ENCODE results near the gene GIPC1. TPM values are rescaled to one million over a fixed set of nuclear protein-coding genes. Genes with fewer than 3 reads are reported as not detected.

Gene GIPC1
- total and polyA plus RNA-seq, 9 of the 15 experiments (the other 6 are each of a cell fraction or from before 2014, with no cell fraction given), result 0.49 to 54.7 (median 24.8) TPM

GRCh38 chr19:14514215-14514863, 18.4 kb upstream of the GIPC1 start:
- CTCF ChIA-PET (ENCODE audit: low intra/inter-chr PET ratio), result no interaction called here
- Histone ChIP-seq H3K9me1 (ENCODE audit: control insufficient read depth, insufficient read depth, low read length) (no peaks in the 10 kb centered on the region), H3K9me3 (replicated peaks; ENCODE audit: control insufficient read depth, insufficient read depth, low read depth, low read length) (no peaks in the 10 kb centered on the region), H4K20me1 (replicated peaks; ENCODE audit: control insufficient read depth, insufficient read depth, low read length) (peaks cover 26% of the 10 kb centered on the region), H3K36me3 (ENCODE audit: control insufficient read depth, insufficient read depth, low read length) (peaks cover 38% of the 10 kb centered on the region), H3K4me2 (ENCODE audit: insufficient read depth, low read length) (peak overlapping the region; percentile 28), H3K9ac (ENCODE audit: insufficient read depth in 1 of 2, low read depth in 2 of 2, low read length in 2 of 2) (peak overlapping the region in 1 of 2 experiments; percentile 72; a peak in 2 of 4 replicates), H3K27me3 (ENCODE audit: control insufficient read depth in 2 of 2, insufficient read depth in 2 of 2, low read length in 2 of 2) (no peaks in the 10 kb centered on the region), H2AFZ (ENCODE audit: low read depth, low read length) (no peak overlapping the region), H3K79me2 (ENCODE audit: control insufficient read depth, insufficient read depth, low read length) (peaks cover 45% of the 10 kb centered on the region), H3K27ac (ENCODE audit: extremely low read depth, low read depth, low read length) (peak overlapping the region; percentile 6; the same call in 1 of the 3 replicates), H3K4me1 (replicated peaks in 1 of 2; ENCODE audit: control insufficient read depth in 2 of 2, insufficient read depth in 2 of 2, low read length in 2 of 2) (peaks cover 50 to 57% of the 10 kb centered on the region in 2 experiments), H3K4me3 (no peak overlapping the region)
- TF ChIP-seq POLR2AphosphoS2 (IDR thresholded peaks at IDR 0.05; ENCODE audit: low read length), result peak; percentile 29; the same call in 1 of the 2 replicates
- peak in 1 of 2 experiments; percentile 38; a peak in 1 of 4 replicates for TF ChIP-seq ETV6 (IDR thresholded peaks at IDR 0.05; ENCODE audit: borderline replicate concordance in 1 of 2, low read depth in 2 of 2, low read length in 1 of 2)
- TF ChIP-seq ETV6 (CRISPR knock-in tag; IDR thresholded peaks at IDR 0.05; ENCODE audit: borderline replicate concordance), result no peak
- peak; percentile 29; the same call in 1 of the 2 replicates for TF ChIP-seq POLR2A (conservative IDR thresholded peaks at IDR 0.05)
- no peak for TF ChIP-seq MAFG (tag; conservative IDR thresholded peaks at IDR 0.05)
- peak; percentile 17; the same call in 1 of the 2 replicates for TF ChIP-seq PML (IDR thresholded peaks at IDR 0.05; ENCODE audit: low read length)
- no peak for TF ChIP-seq NFXL1 (CRISPR knock-in tag; IDR thresholded peaks at IDR 0.05)
- peak; percentile 47; the same call in 1 of the 2 replicates for TF ChIP-seq CXXC5 (CRISPR knock-in tag; IDR thresholded peaks at IDR 0.05)
- TF ChIP-seq, protein P1, sequence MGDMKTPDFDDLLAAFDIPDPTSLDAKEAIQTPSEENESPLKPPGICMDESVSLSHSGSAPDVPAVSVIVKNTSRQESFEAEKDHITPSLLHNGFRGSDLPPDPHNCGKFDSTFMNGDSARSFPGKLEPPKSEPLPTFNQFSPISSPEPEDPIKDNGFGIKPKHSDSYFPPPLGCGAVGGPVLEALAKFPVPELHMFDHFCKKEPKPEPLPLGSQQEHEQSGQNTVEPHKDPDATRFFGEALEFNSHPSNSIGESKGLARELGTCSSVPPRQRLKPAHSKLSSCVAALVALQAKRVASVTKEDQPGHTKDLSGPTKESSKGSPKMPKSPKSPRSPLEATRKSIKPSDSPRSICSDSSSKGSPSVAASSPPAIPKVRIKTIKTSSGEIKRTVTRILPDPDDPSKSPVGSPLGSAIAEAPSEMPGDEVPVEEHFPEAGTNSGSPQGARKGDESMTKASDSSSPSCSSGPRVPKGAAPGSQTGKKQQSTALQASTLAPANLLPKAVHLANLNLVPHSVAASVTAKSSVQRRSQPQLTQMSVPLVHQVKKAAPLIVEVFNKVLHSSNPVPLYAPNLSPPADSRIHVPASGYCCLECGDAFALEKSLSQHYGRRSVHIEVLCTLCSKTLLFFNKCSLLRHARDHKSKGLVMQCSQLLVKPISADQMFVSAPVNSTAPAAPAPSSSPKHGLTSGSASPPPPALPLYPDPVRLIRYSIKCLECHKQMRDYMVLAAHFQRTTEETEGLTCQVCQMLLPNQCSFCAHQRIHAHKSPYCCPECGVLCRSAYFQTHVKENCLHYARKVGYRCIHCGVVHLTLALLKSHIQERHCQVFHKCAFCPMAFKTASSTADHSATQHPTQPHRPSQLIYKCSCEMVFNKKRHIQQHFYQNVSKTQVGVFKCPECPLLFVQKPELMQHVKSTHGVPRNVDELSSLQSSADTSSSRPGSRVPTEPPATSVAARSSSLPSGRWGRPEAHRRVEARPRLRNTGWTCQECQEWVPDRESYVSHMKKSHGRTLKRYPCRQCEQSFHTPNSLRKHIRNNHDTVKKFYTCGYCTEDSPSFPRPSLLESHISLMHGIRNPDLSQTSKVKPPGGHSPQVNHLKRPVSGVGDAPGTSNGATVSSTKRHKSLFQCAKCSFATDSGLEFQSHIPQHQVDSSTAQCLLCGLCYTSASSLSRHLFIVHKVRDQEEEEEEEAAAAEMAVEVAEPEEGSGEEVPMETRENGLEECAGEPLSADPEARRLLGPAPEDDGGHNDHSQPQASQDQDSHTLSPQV (IDR thresholded peaks at IDR 0.05), result peak; percentile 21; the same call in 1 of the 2 replicates
- TF ChIP-seq NONO (IDR thresholded peaks at IDR 0.05; ENCODE audit: low read depth in 2 of 2, low read length in 1 of 2), result no peak
- TF ChIP-seq ZC3H4 (CRISPR knock-in tag; IDR thresholded peaks at IDR 0.05; ENCODE audit: borderline replicate concordance), result peak; percentile 67; the same call in 1 of the 2 replicates
- peak; percentile 20; the same call in 1 of the 2 replicates for TF ChIP-seq NFIC (IDR thresholded peaks at IDR 0.05)
- TF ChIP-seq CCNT2 (IDR thresholded peaks at IDR 0.05; ENCODE audit: borderline replicate concordance, extremely low read depth, insufficient read length, low read depth, low read length), result peak; percentile 40
- TF ChIP-seq POLR2AphosphoS5 (IDR thresholded peaks at IDR 0.05; ENCODE audit: control insufficient read depth, insufficient read depth, low read depth, low read length), result peak; percentile 32
- BruUV-seq (replicated peaks), result no TSS peak
- in situ Hi-C loops (cut with MboI) (no loop called here), intact Hi-C loops (cut with micrococcal nuclease) (no loop called here)
- DNase-seq (ENCODE audit: extremely low read depth in 1 of 4, low spot score in 3 of 4) (peak in 1 of 4 experiments; percentile 49), ATAC-seq (no peak), FAIRE-seq (no peak)
- POLR2A ChIA-PET, result interaction anchor here (0.7 to 6.3 kb wide), 10 partner anchors 8 to 106 kb away, joined by 3 to 70 read pairs (median 4); no protein-coding TSS in a partner anchor
- WGBS (ENCODE audit: insufficient coverage, low coverage, missing lambda C conversion rate), result 58% methylated on average over 7 of the region's 8 CpGs

Data from K562 (cell line).